ENCODE results near the gene PTPN1. TPM values are rescaled to one million over a fixed set of nuclear protein-coding genes. Genes with fewer than 3 reads are reported as not detected.
A peak's percentile ranks its signal among the peaks of the same experiment; 100 is the strongest.
"Not testable (repeated sequence)": the region's sequence is repeated elsewhere in the genome, so short reads cannot be mapped to it uniquely, and the experiment has no call there.

PTPN1 gene
- total RNA-seq, 1 experiment from 2014 or later, result 33.0 TPM

DNA sequence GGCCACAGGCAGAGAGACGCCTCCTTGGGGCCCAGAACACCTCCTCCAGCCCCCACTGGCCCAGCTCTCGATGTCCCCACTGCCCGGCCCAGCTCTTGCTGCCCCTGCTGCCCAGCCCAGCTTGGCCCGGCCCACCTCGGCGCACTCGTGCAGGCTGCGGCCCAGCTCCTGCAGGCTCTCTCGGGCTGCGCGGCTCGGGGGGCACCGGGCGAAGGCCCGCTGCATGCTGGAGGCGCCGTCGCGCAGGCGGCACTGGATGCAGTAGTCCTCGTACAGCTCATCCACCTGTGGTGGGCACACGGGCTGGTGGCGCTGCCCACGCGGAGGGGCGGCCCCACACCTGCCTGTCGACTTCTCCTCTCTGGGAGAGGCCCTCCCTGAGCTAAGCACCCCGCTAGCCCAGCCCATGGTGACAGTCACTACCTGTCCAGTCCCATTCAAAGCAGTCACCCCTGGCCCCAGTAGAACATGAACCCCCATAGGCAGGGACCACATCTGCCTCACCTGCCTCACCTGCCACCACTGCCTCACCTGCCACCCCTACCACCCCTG is 99.3 kb downstream of the PTPN1 start:
- peak; percentile 64 for DNase-seq
- no peaks in the 10 kb centered on the region for H3K36me3 ChIP-seq (replicated peaks; ENCODE audit: control insufficient read depth, insufficient read depth, low read length)
- H3K27me3 ChIP-seq (ENCODE audit: control insufficient read depth, insufficient read depth, low read length), result no peaks in the 10 kb centered on the region
- no peak overlapping the region for H3K4me3 ChIP-seq (ENCODE audit: insufficient read depth, low read depth, low read length)

- Histone ChIP-seq H3K4me3 (ENCODE audit: insufficient read depth, low read depth, low read length) (no peak overlapping the region), H3K36me3 (replicated peaks; ENCODE audit: control insufficient read depth, insufficient read depth, low read length) (no peaks in the 10 kb centered on the region), H3K27me3 (ENCODE audit: control insufficient read depth, insufficient read depth, low read length) (no peaks in the 10 kb centered on the region)
- peak; percentile 61 for DNase-seq
These were observed 100.1 kb downstream of the PTPN1 start for GRCh38 chr20:50610212-50610718.

- peak; percentile 57 for DNase-seq
- Histone ChIP-seq H3K27me3 (ENCODE audit: control insufficient read depth, insufficient read depth, low read length) (no peaks in the 10 kb centered on the region), H3K36me3 (replicated peaks; ENCODE audit: control insufficient read depth, insufficient read depth, low read length) (no peaks in the 10 kb centered on the region), H3K4me3 (ENCODE audit: insufficient read depth, low read depth, low read length) (no peak overlapping the region)
These were observed 101.1 kb downstream of the PTPN1 start for GRCh38 chr20:50611128-50611810.

DNA sequence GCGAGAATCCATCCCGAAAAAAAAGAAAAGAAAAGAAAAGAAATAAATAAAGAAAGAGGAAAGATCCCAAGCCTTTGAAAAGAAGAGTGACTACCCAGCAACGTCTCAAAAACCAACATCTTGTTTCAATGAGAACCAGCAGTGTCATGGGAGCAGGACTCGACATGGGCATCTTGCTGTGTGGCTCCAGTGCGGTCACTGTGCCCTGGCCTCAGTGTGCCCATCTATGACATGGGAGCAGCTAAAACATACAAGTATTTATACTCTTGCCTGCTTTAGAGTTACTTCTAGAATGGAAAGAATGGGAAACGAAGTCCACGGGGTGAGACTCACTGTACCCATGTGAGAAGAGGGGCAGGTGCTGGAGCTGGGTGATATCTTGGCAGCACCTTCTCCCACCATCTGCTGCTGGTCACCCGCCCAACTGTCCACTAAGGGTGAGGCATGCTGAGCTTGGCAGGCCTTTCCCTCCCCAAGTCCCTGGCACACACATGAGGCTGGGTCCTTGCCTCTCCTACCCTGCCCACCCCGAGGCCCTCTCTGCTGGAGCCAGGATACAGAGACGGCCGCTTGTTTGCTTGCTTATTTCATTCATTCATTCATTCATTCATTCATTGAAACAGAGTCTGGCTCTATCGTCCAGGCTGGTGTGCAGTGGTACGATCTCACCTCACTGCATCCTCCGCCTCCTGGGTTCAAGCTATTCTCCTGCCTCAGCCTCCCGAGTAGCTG is 103.4 kb downstream of the PTPN1 start:
- no peaks in the 10 kb centered on the region for H3K36me3 ChIP-seq (replicated peaks; ENCODE audit: control insufficient read depth, insufficient read depth, low read length)
- no peaks in the 10 kb centered on the region for H3K27me3 ChIP-seq (ENCODE audit: control insufficient read depth, insufficient read depth, low read length)
- no peak overlapping the region for H3K4me3 ChIP-seq (ENCODE audit: insufficient read depth, low read depth, low read length)
- DNase-seq, result no peak

- no peaks in the 10 kb centered on the region for H3K36me3 ChIP-seq (replicated peaks; ENCODE audit: control insufficient read depth, insufficient read depth, low read length)
- no peaks in the 10 kb centered on the region for H3K27me3 ChIP-seq (ENCODE audit: control insufficient read depth, insufficient read depth, low read length)
- no peak overlapping the region for H3K4me3 ChIP-seq (ENCODE audit: insufficient read depth, low read depth, low read length)
- no peak for DNase-seq
These were observed 105.2 kb downstream of the PTPN1 start for GRCh38 chr20:50615407-50615806.

- Histone ChIP-seq H3K4me3 (ENCODE audit: insufficient read depth, low read depth, low read length) (no peak overlapping the region), H3K27me3 (ENCODE audit: control insufficient read depth, insufficient read depth, low read length) (no peaks in the 10 kb centered on the region), H3K36me3 (replicated peaks; ENCODE audit: control insufficient read depth, insufficient read depth, low read length) (no peaks in the 10 kb centered on the region)
- no peak for DNase-seq
These were observed 106.8 kb downstream of the PTPN1 start for GRCh38 chr20:50617022-50617421.

GRCh38 chr20:50618537-50618936 is 108.4 kb downstream of the PTPN1 start:
- H3K4me3 ChIP-seq (ENCODE audit: insufficient read depth, low read depth, low read length), result no peak overlapping the region
- H3K36me3 ChIP-seq (replicated peaks; ENCODE audit: control insufficient read depth, insufficient read depth, low read length), result no peaks in the 10 kb centered on the region
- H3K27me3 ChIP-seq (ENCODE audit: control insufficient read depth, insufficient read depth, low read length), result no peaks in the 10 kb centered on the region
- no peak for DNase-seq

DNA sequence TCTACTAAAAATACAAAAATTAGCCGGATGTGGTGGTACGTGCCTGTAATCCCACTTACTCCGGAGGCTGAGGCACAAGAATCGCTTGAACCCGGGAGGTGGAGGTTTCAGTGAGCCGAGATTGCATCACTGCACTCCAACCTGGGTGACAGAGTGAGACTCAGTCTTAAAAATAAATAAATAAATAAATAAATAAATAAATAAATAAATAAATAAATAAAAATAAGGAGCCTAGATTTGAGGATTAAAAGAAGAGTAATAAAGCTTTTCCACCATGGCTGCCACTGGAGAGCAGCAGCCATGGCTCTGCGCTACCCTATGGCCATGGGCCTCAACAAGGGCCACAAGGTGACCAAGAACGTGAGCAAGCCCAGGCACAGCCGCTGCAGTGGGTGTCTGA is 110.3 kb downstream of the PTPN1 start:
- H3K36me3 ChIP-seq (replicated peaks; ENCODE audit: control insufficient read depth, insufficient read depth, low read length); H3K27me3 ChIP-seq (ENCODE audit: control insufficient read depth, insufficient read depth, low read length); DNase-seq; H3K4me3 ChIP-seq (ENCODE audit: insufficient read depth, low read depth, low read length): not testable (repeated sequence)

- H3K27me3 ChIP-seq (ENCODE audit: control insufficient read depth, insufficient read depth, low read length), result no peaks in the 10 kb centered on the region
- no peak for DNase-seq
These were observed 111.0 kb downstream of the PTPN1 start for GRCh38 chr20:50621068-50621665.

GRCh38 chr20:50624351-50625016 is 114.3 kb downstream of the PTPN1 start:
- Histone ChIP-seq H3K36me3 (replicated peaks; ENCODE audit: control insufficient read depth, insufficient read depth, low read length) (no peaks in the 10 kb centered on the region), H3K4me3 (ENCODE audit: insufficient read depth, low read depth, low read length) (no peak overlapping the region), H3K27me3 (ENCODE audit: control insufficient read depth, insufficient read depth, low read length) (no peaks in the 10 kb centered on the region)
- DNase-seq, result peak; percentile 46

More at GRCh38 chr20:50621068-50621665, 111.0 kb downstream of the PTPN1 start:
- Histone ChIP-seq H3K4me3 (ENCODE audit: insufficient read depth, low read depth, low read length) (no peak overlapping the region), H3K36me3 (replicated peaks; ENCODE audit: control insufficient read depth, insufficient read depth, low read length) (no peaks in the 10 kb centered on the region)

DNA sequence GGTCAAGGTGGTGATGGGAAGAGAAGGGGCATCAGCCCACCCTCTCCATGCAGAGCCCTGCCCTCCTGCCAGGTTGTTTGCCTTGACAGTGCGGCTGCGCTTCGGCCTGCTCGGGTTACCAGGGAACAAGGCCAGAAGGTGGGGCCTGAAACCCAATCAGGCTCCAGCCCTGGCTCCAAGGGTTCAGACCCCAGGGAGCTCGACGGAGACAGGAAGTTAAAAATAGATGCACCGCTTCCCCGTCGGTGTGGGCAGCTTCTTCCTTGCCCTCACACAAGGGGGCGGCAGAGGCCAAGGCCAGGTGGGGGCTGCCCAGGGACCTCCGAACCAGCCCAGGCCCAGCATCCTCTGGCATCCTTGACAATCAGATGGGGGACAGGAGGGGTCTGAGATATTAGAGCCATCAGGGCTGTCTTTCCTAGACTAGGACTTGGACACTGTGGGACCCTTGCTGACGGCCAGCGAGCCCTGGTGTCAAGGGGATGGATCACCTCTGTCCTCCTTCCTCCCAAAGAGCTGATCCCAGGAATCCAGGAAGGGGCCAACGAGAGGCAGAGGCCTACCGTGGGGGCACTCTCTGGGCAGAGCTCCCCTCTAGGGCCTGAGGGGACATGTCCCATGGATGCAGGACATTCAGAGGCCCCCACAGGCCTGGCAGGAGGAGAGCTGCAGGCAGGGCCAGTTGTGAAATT is 115.9 kb downstream of the PTPN1 start:
- no peak overlapping the region for H3K4me3 ChIP-seq (ENCODE audit: insufficient read depth, low read depth, low read length)
- H3K36me3 ChIP-seq (replicated peaks; ENCODE audit: control insufficient read depth, insufficient read depth, low read length), result no peaks in the 10 kb centered on the region
- DNase-seq, result peak; percentile 96
- no peaks in the 10 kb centered on the region for H3K27me3 ChIP-seq (ENCODE audit: control insufficient read depth, insufficient read depth, low read length)

DNA sequence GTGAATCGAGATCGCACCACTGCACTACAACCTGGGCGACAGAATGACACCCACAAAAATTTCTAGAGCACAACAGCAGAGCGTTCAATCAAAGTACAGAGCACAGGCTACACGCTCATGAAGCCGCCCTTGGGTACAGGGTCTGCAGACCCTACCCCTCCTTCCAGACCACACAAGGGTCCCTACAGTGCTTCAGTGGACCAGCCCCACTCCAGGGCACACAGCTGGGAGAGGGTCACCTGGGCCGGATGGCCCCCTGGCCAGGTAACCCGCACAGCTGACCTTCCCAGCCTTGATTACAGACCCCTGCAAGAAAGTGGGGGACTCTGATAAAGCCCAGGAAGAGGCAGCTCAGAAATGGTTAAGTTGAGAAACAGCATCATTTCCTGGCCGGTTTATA is 117.6 kb downstream of the PTPN1 start:
- peak; percentile 32 for DNase-seq
- H3K4me3 ChIP-seq (ENCODE audit: insufficient read depth, low read depth, low read length), result no peak overlapping the region
- no peaks in the 10 kb centered on the region for H3K36me3 ChIP-seq (replicated peaks; ENCODE audit: control insufficient read depth, insufficient read depth, low read length)
- H3K27me3 ChIP-seq (ENCODE audit: control insufficient read depth, insufficient read depth, low read length), result no peaks in the 10 kb centered on the region

DNA sequence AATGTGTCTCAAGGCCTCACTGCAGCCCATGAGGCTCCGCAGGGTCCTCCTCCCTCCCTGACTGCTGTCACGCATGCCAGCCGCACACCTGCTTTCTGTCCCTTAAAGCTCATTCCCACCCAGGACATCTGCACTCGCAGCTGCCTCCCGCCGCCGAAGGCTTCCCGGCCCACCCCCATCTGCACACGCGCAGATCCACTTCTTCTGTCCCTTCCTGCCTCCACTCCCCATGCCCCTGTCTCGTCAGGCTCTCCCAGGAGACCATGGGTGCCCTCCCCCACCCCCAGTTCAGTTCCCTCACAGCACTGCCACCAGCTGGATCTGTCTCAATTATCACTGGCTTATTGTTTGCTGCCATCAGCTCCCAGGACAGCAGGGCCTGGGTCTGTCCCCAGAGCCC is 118.1 kb downstream of the PTPN1 start:
- Histone ChIP-seq H3K36me3 (replicated peaks; ENCODE audit: control insufficient read depth, insufficient read depth, low read length) (no peaks in the 10 kb centered on the region), H3K4me3 (ENCODE audit: insufficient read depth, low read depth, low read length) (no peak overlapping the region), H3K27me3 (ENCODE audit: control insufficient read depth, insufficient read depth, low read length) (no peaks in the 10 kb centered on the region)
- peak; percentile 57 for DNase-seq

All from H7 (cell line).